Stimulated activated naive B cell treated with anti-CD40 and anti-IgM and Interleukin-4, amounts not matched to agents 10 μg/mL and 1 μg/mL and 100 μg/mL, for 72 hours (primary cell): ENCODE measurements around the gene TAF3.
"Not testable (repeated sequence)": the region's sequence is repeated elsewhere in the genome, so short reads cannot be mapped to it uniquely, and the experiment has no call there.

ENCODE experiments used
- ATAC-seq, 2 donors: fragments of 150-1000 bp; cut with Tn5 transposase; replicated peaks; 2 replicates each; pipeline ENCODE4 v1.10.0; 2021; ENCODE audit warnings: moderate library complexity in 1 of 2
- DNase-seq: peaks from one replicate; pipeline ENCODE4 v3.0.0; 2021
- H3K27ac Mint-ChIP-seq: one replicate; pipeline ENCODE4 v1.8.0; 2022; ENCODE audit warnings: mild to moderate bottlenecking, mixed read lengths
- H3K27me3 Mint-ChIP-seq, 2 donors: one replicate each; pipeline ENCODE4 v1.8.0; 2022; ENCODE audit warnings: mixed read lengths in 2 of 2
- H3K36me3 Mint-ChIP-seq, 2 donors: one replicate each; pipeline ENCODE4 v1.8.0; 2022; ENCODE audit warnings: mixed read lengths in 2 of 2, mild to moderate bottlenecking in 1 of 2
- H3K4me1 Mint-ChIP-seq, 2 donors: one replicate each; pipeline ENCODE4 v1.8.0; 2022; ENCODE audit warnings: mixed read lengths in 2 of 2, mild to moderate bottlenecking in 1 of 2
- H3K4me3 Mint-ChIP-seq, 2 donors: one replicate each; pipeline ENCODE4 v1.8.0; 2022; ENCODE audit warnings: mild to moderate bottlenecking in 2 of 2, mixed read lengths in 2 of 2, moderate library complexity in 1 of 2
- H3K9me3 Mint-ChIP-seq, 2 donors: one replicate each; pipeline ENCODE4 v1.8.0; 2022; ENCODE audit warnings: mixed read lengths in 2 of 2, mild to moderate bottlenecking in 1 of 2

TAF3 gene

GRCh38 chr10:7818295-7819120 lies at the start of gene TAF3:
Gene TAF3 (plus strand): TSS chr10:7818505. CDS start chr10:7818710, 205 bp downstream.
- Mint-ChIP-seq H3K27ac (peak within 1 kb of the TSS; percentile 96), H3K4me1 (peaks cover 17 to 22% of the 10 kb centered on the region in 2 donors), H3K4me3 (peak within 1 kb of the TSS; percentile 89 to 97), H3K27me3 (peaks cover 0 to 12% of the 10 kb centered on the region in 2 donors), H3K36me3 (peaks cover 2 to 9% of the 10 kb centered on the region in 2 donors), H3K9me3 (no peaks in the 10 kb centered on the region)
- peak; percentile 89 to 91 for ATAC-seq
- peak; percentile 89 for DNase-seq

- H3K4me3 Mint-ChIP-seq: no peak overlapping the region
- H3K36me3 Mint-ChIP-seq: peaks cover 54 to 56% of the 10 kb centered on the region in 2 donors
- H3K9me3 Mint-ChIP-seq: no peaks in the 10 kb centered on the region
- peaks cover 4 to 9% of the 10 kb centered on the region in 2 donors for H3K4me1 Mint-ChIP-seq
- ATAC-seq (no peak), DNase-seq (no peak)
- no peaks in the 10 kb centered on the region for H3K27me3 Mint-ChIP-seq
- no peak overlapping the region for H3K27ac Mint-ChIP-seq
Observed at GRCh38 chr10:7773845-7774801, 44.2 kb upstream of the TAF3 start.

GRCh38 chr10:7776777-7777176 lies 41.5 kb upstream of the TAF3 start:
- H3K27ac Mint-ChIP-seq: no peak overlapping the region
- DNase-seq: no peak
- peaks cover 56 to 59% of the 10 kb centered on the region in 2 donors for H3K36me3 Mint-ChIP-seq
- peaks cover 7 to 14% of the 10 kb centered on the region in 2 donors for H3K4me1 Mint-ChIP-seq
- no peak for ATAC-seq
- H3K4me3 Mint-ChIP-seq: no peak overlapping the region
- no peaks in the 10 kb centered on the region for H3K9me3 Mint-ChIP-seq
- H3K27me3 Mint-ChIP-seq: no peaks in the 10 kb centered on the region

- not testable (repeated sequence) for DNase-seq, ATAC-seq, H3K9me3 Mint-ChIP-seq, H3K4me1 Mint-ChIP-seq, H3K27ac Mint-ChIP-seq, H3K4me3 Mint-ChIP-seq, H3K27me3 Mint-ChIP-seq
- H3K36me3 Mint-ChIP-seq: peaks cover 26 to 32% of the 10 kb centered on the region in 2 donors
Observed at GRCh38 chr10:7782194-7782593, 36.1 kb upstream of the TAF3 start.

GRCh38 chr10:7786430-7786829 lies 31.9 kb upstream of the TAF3 start:
- no peak overlapping the region for H3K27ac Mint-ChIP-seq
- H3K9me3 Mint-ChIP-seq: no peaks in the 10 kb centered on the region
- peaks cover 13 to 21% of the 10 kb centered on the region in 2 donors for H3K4me1 Mint-ChIP-seq
- DNase-seq (no peak), ATAC-seq (no peak)
- H3K36me3 Mint-ChIP-seq: peaks cover 9 to 16% of the 10 kb centered on the region in 2 donors
- no peak overlapping the region for H3K4me3 Mint-ChIP-seq
- no peaks in the 10 kb centered on the region for H3K27me3 Mint-ChIP-seq

- Mint-ChIP-seq H3K36me3 (peaks cover 9 to 22% of the 10 kb centered on the region in 2 donors), H3K27me3 (no peaks in the 10 kb centered on the region), H3K27ac (no peak overlapping the region), H3K9me3 (no peaks in the 10 kb centered on the region), H3K4me3 (no peak overlapping the region), H3K4me1 (peaks cover 14 to 30% of the 10 kb centered on the region in 2 donors)
- ATAC-seq (peak; percentile 1 to 8), DNase-seq (no peak)
Observed at GRCh38 chr10:7787150-7787856, 31.0 kb upstream of the TAF3 start.

GRCh38 chr10:7787857-7788638 lies 30.3 kb upstream of the TAF3 start, which contains the start of the genes ATP5F1C and KIN:
Gene ATP5F1C (plus strand): TSS chr10:7788177. CDS start chr10:7788208, 31 bp downstream.
Gene KIN (minus strand): TSS chr10:7787993. CDS start chr10:7787933, 60 bp downstream.
- peak within 1 kb of the TSS; percentile 51 for H3K27ac Mint-ChIP-seq
- ATAC-seq (peak; percentile 95 to 96), DNase-seq (peak; percentile 97)
- H3K4me3 Mint-ChIP-seq: no peak within 1 kb of the TSS
- peaks cover 13 to 24% of the 10 kb centered on the region in 2 donors for H3K36me3 Mint-ChIP-seq
- H3K9me3 Mint-ChIP-seq: no peaks in the 10 kb centered on the region
- peaks cover 20 to 37% of the 10 kb centered on the region in 2 donors for H3K4me1 Mint-ChIP-seq
- no peaks in the 10 kb centered on the region for H3K27me3 Mint-ChIP-seq

- ATAC-seq: peak; percentile 7 to 11
Observed at GRCh38 chr10:7788639-7789286, 29.5 kb upstream of the TAF3 start.

GRCh38 chr10:7789390-7789789 lies 28.9 kb upstream of the TAF3 start:
- H3K4me1 Mint-ChIP-seq: peaks cover 22 to 46% of the 10 kb centered on the region in 2 donors

More at GRCh38 chr10:7788639-7789286, 29.5 kb upstream of the TAF3 start:
- Mint-ChIP-seq H3K27me3 (no peaks in the 10 kb centered on the region), H3K9me3 (no peaks in the 10 kb centered on the region), H3K27ac (peak overlapping the region; percentile 51), H3K36me3 (peaks cover 13 to 24% of the 10 kb centered on the region in 2 donors), H3K4me1 (peaks cover 20 to 42% of the 10 kb centered on the region in 2 donors), H3K4me3 (no peak overlapping the region)
- no peak for DNase-seq

GRCh38 chr10:7792541-7792940 lies 25.8 kb upstream of the TAF3 start:
- Mint-ChIP-seq H3K4me1 (peaks cover 25 to 62% of the 10 kb centered on the region in 2 donors), H3K27me3 (no peaks in the 10 kb centered on the region), H3K9me3 (no peaks in the 10 kb centered on the region), H3K4me3 (no peak overlapping the region), H3K36me3 (peaks cover 28 to 38% of the 10 kb centered on the region in 2 donors), H3K27ac (no peak overlapping the region)
- no peak for ATAC-seq
- no peak for DNase-seq

More at GRCh38 chr10:7789390-7789789, 28.9 kb upstream of the TAF3 start:
- DNase-seq: no peak
- no peak overlapping the region for H3K4me3 Mint-ChIP-seq
- no peaks in the 10 kb centered on the region for H3K27me3 Mint-ChIP-seq
- no peak overlapping the region for H3K27ac Mint-ChIP-seq
- H3K36me3 Mint-ChIP-seq: peaks cover 13 to 27% of the 10 kb centered on the region in 2 donors
- ATAC-seq: no peak
- no peaks in the 10 kb centered on the region for H3K9me3 Mint-ChIP-seq

GRCh38 chr10:7794251-7795026 lies 23.9 kb upstream of the TAF3 start:
- H3K27me3 Mint-ChIP-seq: no peaks in the 10 kb centered on the region
- H3K4me3 Mint-ChIP-seq: no peak overlapping the region
- H3K36me3 Mint-ChIP-seq: peaks cover 30 to 46% of the 10 kb centered on the region in 2 donors
- no peak for ATAC-seq
- no peak for DNase-seq
- peaks cover 22 to 56% of the 10 kb centered on the region in 2 donors for H3K4me1 Mint-ChIP-seq
- peak overlapping the region; percentile 62 for H3K27ac Mint-ChIP-seq
- no peaks in the 10 kb centered on the region for H3K9me3 Mint-ChIP-seq

GRCh38 chr10:7795605-7796004 lies 22.7 kb upstream of the TAF3 start:
- Mint-ChIP-seq H3K27me3 (no peaks in the 10 kb centered on the region), H3K27ac (no peak overlapping the region), H3K36me3 (peaks cover 27 to 49% of the 10 kb centered on the region in 2 donors), H3K4me3 (no peak overlapping the region), H3K4me1 (peaks cover 20 to 46% of the 10 kb centered on the region in 2 donors), H3K9me3 (no peaks in the 10 kb centered on the region)
- ATAC-seq (no peak), DNase-seq (no peak)
